Fibroblast of skin of scalp (primary cell): Measurements from ENCODE around the gene SOX18. TPM values are rescaled to one million over a fixed set of nuclear protein-coding genes. Genes with fewer than 3 reads are reported as not detected.
"Not testable (repeated sequence)": the region's sequence is repeated elsewhere in the genome, so short reads cannot be mapped to it uniquely, and the experiment has no call there.

Experiments
- DNase-seq: peaks from one replicate; pipeline ENCODE4 v3.0.0-alpha.2; 2013
- polyA plus RNA-seq, 2 experiments: library from polyadenylated mRNA; unstranded; fragments of 120-200 nt; gene quantifications; one replicate each; pipeline ENCODE4 v1.2.1, GENCODE V29; 2013; ENCODE audit not compliant: insufficient read length in 2 of 2

The SOX18 gene
- polyA plus RNA-seq (2013, experiment 1 of 2; ENCODE audit: insufficient read length): 1.6 TPM
- 1.7 TPM for polyA plus RNA-seq (2013, experiment 2 of 2; ENCODE audit: insufficient read length)

DNA sequence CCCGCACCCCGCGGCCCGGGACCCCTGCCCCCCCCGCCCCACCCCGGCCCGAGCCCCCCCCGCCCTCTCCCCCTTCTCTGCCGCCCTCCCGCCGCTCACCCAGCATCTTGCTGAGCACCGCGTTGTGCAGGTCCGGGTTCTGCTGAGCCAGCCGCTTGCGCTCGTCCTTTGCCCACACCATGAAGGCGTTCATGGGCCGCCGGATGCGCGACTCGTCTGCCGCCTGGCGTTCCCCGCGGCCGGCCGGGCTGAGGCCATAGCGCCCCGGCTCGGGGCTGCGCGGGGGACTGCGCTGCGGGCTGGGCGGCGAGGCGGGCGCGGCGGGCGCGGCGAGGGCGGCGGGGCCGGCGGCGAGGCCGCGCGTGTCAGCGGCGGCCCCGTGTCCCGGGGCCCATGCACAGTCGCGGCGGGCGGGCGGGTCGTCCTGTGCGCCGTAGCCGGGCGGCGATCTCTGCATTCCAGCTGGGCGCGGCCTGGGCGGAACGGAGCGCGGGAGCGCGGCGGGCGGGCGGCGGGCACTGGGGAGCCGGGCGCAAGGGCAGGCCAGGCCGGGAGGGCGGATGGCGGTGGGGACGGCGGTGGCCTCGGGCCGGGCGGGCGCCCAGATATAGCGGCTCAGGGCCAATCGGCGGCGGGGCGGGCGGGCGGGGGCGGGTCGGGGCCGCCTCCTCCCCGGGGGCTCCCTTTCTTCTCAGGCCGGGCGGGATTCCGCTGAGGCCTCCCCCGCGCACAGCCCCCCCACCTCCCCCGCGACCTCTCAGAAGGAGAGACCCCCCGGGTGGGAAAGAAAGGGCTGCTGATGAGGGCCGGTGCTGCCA, at the start of gene SOX18:
Gene SOX18, minus strand, starts transcription at position 580 of the 818 bp plus-strand sequence. Its CDS starts 123 bp downstream, at position 457.
- peak; percentile 40 for DNase-seq

- no peak for DNase-seq
These were observed 49.1 kb upstream of the SOX18 start for GRCh38 chr20:64098471-64099013.

GRCh38 chr20:64096535-64096934, 47.1 kb upstream of the SOX18 start:
- no peak for DNase-seq

DNA sequence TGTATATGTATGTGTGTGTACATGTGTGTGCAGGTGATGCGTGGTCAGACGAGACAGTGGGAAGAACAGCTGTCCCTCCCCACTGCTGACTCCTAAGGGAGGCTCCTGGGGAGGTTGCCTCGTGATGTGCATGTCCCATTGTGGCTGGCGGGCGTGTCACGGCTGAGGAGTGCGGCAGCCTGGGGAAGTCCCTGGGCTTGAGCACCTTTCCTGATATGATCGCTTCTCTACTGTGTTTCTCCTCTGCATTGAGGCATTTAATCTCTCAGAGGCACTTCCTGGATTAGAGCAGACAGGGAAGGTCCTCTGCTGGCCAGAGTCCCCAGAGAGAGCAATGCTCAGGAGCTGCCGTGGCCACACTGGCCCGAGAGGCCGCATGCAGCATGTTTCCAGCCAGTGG, 46.5 kb upstream of the SOX18 start:
- DNase-seq: no peak

GRCh38 chr20:64095455-64095854, 46.0 kb upstream of the SOX18 start:
- no peak for DNase-seq

GRCh38 chr20:64093013-64093503, 43.6 kb upstream of the SOX18 start:
- DNase-seq: no peak

GRCh38 chr20:64092258-64093012, 43.0 kb upstream of the SOX18 start:
- DNase-seq: no peak

DNA sequence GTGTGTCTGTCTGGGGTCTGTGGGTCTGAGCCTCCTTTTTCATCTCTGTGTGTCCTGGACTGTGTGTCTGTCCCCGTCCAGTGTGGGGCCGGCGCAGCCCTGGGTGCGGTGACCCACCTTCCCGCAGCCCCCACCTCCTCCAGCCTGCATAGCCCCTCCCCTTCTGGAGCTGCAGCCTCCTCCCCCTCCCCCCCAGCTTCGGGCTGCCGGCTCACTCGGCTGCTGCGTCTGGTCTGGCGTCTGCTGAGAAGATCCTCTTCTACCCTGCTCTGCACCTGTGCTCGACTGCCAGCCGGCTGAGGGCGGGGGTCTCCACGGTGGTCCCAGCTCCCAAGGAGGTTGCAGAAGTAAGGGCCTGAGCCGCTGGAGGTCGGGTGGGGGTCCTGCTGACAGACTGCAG, 42.3 kb upstream of the SOX18 start:
- no peak for DNase-seq

DNA sequence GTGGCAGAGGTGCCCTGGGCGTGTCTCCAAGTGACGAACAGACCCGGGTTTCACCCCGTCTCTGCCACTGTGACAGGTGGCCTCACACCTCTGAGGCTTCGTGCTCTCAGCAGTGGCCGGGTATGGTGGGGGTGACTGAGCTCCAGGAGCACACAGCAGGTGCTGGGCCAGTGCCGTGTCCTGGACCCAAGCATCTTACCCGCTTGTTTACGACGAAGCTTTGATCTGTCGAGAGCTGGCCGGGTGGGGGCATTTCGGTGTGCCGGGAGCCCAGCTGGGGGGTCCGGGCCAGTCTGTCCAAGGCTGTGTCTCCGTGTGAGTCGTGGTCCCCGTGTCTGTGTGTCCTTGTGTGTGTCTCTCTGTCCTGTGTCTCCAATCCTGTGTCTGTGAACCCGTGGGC, 41.9 kb upstream of the SOX18 start:
- DNase-seq: no peak

DNA sequence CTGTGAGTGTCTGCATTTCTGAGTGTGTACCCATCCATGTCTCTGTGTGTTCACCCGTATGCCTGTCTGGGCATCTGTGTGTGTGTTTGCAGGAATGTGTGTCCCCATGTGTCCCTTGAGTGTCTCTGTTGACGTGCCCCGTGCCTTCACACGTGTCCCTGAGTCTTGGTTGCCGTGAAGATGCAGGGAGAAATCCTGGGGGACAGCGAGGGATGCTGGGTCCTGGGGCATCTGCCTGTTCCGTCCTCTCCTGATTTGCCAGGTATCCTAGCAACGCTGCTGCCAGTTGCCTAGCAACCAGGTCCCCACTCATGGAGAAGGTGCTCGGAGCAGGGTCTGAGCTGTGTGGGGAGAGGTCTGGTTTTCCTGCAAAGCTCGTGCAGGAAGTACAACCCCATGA, 40.7 kb upstream of the SOX18 start:
- DNase-seq: no peak

- not testable (repeated sequence) for DNase-seq
These were observed 39.1 kb upstream of the SOX18 start for GRCh38 chr20:64088586-64088985.

- DNase-seq: not testable (repeated sequence)
These were observed 37.9 kb upstream of the SOX18 start for GRCh38 chr20:64087226-64087825.

DNA sequence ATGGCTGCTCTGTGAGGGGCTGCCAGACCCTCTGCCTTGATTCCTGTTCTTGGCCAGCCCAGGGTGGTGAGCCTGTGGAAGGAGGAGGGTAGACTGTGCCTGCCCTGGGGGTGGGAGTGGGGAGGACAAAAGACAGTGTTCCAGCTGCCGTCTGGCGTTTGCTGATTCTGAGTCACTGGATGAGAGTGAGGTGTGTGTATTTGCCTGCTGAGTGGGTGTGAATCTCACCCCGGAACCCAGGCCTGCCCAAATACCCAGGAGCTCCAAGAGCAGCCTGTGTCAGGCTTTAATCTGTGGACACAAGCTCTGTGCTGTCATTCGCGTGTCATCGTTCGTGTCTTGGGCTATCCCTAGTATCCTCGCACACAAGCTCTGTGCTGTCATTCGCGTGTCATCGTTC, 37.4 kb upstream of the SOX18 start:
- no peak for DNase-seq

DNA sequence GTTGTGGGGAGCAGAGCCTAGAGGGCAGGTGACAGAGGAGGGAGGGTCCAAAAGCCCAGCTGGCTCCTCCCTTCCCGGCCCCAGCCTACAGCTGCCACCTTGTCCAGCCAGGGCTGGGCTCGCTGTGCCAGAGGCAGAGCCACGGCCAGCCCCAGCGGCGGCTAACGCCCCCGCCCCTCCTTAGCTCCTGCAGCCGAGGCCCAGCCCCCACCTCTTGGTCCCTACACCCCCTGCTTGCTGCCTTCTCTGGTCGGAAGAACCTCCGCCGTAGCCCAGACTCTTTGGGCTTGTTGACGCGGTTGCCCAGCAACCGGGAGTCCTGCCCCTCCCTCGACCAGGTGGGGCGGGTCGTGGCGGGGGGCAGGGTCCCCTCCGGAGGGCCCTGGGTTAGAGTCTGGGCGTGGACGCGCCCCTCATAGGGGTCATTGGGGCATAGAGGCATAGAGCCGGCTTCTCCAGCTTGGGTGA, 35.3 kb upstream of the SOX18 start:
- DNase-seq: no peak

- no peak for DNase-seq
These were observed 34.6 kb upstream of the SOX18 start, which contains the start of gene LKAAEAR1 for GRCh38 chr20:64083804-64084684. LKAAEAR1 (minus strand) TSS chr20:64084398; CDS start chr20:64084219, 179 bp downstream.

- peak; percentile 71 for DNase-seq
These were observed 34.0 kb upstream of the SOX18 start for GRCh38 chr20:64083378-64083803.

DNA sequence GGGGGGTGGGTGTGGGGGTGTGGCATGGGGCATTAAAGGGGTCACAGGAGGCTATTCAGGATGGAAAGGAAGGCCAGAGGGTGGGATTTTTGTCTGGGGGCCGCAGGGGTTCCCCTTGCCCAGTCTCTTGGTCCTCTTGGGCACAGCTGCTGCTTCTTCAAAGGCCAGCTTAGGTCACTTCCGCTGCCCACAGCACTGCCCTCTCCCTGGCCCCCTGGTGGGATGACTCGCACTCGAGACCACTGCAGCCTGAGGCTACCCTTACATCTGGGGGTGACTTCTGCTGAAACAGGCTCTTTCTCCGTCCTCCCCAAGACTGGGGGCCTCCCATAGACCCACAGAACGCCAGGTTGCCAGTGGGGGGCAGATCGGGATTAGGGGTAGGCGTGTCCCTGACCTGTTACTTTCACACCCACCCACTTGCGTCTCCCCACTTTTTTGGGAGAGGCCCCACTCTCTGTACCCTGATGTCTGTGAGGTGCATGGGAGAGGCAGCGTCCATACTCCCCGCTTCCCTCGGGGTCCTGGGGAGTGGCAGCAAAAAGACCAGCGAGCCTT, 33.5 kb upstream of the SOX18 start:
- DNase-seq: no peak

GRCh38 chr20:64082126-64082731, 32.8 kb upstream of the SOX18 start:
- no peak for DNase-seq

GRCh38 chr20:64081624-64081964, 32.2 kb upstream of the SOX18 start:
- no peak for DNase-seq

- DNase-seq: no peak
These were observed 31.6 kb upstream of the SOX18 start for GRCh38 chr20:64080813-64081623.
